Measurements from ENCODE around the gene HNF4A.

Gene HNF4A

DNA sequence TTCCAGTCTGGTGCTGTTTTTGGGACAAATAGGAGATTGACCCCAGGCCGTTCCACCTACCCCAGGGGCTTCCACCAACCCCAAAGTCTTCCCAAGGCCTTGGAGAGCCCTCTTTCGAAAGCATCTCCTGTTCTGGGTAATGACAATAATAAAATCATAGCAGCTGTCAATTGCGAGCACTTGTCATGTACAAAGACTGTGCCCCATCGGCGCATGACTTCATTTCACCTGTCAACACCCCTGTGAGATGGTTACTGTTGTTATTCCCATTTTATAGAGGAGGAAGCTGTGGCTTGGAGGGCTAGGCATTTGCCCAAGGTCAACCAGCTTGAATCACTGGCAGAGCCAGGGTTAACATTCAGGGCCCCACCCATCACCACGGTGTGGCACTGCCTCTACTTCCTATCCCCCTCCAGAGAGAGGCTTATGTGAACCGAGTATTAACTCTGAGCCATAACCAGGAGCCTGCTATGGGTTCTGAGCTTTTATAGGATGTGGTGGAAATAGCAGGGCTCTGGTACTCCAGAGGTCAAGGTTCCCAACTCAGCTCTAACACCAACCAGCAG is 51.2 kb downstream of the HNF4A start:
- no peak for DNase-seq

DNA sequence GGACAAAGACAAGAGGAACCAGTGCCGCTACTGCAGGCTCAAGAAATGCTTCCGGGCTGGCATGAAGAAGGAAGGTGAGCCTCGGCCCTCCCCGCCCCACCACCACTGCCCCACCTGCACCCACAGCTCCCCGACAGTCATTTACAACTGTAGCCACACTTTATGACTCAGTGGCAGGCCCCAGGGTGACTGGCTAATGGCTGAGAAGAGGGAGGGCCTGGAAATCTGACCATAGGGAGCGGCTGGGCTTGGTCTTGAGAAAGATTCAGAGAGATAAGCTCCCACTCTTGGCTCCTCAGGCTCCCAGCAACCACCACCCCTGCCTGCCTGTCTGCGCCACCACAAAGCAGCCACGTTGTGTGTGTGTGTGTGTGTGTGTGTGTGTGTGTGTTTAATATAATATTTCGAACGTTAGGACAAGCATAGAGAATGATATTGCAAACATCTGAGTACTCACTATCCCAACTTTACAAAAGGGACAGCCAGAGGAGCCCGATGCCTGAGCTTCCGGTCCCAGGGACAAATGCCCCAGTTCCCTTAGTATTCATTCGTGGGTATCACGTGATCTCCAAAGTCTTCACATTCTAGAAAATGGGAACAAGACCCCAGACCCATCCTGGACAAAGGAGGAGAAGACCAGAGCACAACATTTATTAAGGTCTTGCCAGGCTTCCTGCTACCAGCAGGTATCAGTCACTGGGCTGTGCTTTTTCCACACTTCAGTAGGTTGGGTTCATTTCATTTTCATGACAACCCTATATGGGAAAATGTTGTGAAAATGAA is 52.1 kb downstream of the HNF4A start:
- no peak for DNase-seq

DNA sequence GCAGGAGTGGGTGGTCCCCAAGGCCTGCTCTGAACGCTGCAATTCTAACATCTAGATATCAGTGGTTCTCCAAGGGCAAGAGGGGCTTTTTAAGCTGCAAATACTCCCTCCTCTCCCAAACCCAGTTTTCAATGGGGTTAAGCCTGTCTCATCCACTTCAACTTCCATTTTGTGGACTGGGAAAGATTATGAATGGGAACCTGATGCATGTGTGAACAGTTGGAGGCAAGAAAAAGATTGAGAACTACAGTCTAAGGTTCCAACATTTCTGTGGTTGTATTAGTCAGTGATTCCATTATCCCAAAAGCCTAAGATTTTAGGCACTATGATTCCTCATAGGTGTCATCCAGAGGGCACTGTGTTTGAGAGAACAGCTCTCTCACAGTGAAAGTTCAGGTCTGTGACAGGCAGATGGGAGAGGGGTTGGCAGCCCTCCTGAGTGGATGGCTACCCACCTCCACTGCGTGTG is 53.7 kb downstream of the HNF4A start:
- no peak for DNase-seq

DNA sequence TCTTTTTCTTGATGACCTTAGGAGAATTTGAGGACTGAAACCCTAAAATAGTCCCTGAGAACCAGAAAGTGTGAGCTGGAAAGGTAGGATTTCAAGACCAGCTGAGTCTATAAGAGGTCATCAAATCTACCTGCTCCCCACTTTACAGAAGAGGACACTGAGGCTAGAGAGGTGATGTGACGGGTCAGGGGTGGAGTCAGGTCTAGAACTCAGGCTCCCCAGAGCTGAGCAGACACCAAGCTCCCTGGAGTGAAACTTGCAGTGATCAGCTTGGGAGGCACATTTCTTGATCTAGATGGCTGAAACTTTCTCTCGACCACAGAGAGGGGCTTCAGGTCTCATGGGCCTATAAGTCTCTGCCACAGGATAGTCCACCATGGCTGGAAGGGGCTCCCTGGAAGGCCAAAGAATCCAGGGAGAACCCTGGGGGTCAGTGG is 55.1 kb downstream of the HNF4A start:
- no peak for DNase-seq

DNA sequence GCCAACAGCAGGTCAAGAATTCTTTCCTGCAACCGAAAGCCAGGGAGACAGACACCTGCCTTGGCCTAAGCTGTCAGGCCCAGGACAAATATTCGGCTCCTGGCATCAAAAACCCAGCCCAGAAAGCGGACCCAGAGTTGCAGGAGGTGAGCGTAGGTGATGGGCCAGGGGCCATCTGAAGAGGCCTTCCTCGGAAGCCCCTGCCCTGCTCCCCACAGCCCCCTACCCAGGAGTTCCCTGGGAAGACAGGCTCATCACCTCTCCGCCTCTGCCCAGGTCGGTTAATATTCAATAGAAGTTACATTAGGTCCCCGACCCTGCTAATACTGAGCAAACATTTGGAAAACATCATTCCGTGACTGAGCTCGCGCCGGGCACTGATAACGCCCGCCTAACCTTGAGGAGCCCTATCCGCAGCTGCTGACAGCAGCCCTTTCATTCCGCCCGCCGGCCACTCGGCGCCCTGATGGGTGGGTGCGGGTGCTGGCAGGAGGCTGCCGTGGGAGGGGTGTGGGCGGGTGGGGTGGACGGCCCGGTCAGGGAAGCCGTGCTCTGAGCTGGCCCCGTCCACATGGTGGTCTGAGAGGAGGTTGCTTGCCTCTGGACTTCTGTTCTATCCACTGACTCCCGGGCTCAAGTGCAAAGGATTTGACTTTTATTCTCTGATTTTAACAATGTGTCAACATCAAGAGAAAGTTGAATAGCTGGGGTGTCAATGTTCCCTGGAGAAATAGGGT is 55.7 kb downstream of the HNF4A start:
- DNase-seq, result no peak

DNA sequence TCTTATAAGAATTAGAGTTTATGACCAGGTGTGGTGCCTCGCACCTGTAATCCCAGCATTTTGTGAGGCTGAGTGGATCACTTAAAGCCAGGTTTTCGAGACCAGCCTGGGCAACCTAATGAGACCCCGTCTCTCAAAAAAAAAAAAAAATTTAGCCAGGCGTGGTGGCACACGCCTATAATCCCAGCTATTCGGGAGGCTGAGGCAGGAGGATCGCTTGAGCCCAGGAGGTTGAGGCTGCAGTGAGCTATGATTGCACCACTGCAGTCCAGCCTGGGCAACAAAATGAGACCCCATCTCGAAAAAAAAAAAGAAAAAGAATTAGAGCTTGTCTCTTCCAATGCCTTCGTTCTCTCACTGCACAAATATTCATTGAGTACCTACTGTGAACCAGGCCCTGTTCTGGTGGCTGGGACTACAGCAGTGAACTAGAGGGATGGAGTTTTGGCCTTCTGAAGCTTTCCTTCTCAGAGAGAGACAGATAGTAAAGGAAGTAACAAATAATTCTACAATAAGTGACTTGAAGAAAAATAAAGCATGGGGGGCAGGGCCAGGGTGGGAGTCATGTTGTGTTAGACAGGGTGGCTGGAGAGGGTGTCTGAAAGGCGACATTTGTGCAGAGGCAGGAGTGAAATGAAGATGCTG is 56.4 kb downstream of the HNF4A start:
- no peak for DNase-seq

DNA sequence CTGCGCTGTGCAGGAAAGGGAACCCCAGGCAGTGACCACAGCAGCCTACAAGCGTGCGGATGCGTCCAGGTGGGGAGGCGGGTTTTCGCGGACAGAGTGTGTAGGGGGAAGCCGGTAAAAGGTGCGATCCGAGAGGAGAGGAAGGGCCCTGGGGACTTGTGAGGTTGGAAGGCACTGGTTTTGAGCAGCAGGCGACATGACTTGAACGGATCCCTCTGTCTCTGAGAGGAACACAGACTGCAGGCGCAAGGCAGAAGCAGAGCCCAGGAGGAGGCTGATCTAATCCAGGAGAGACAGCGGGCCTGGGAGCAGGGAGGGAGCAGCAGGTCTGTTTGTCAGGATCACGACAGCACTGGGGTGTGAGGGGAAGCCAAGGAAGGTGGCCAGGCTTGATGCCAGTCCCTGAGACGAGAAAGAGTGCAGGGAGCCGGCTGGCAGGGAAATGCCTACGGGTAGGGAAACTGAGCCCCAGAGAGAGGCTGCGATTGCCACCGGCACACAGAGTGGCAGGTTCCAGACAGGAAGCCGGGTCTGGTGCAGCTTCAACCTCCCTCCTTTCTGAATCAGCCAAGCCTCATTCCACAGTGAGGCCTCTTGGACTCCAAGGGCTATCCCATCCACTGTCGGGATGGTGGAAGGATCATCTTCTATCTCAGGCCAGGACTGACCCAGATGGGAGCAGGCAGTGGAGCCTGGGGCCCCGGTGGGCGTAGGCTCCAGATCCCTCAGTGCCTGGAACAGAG is 57.1 kb downstream of the HNF4A start:
- DNase-seq, result no peak

DNA sequence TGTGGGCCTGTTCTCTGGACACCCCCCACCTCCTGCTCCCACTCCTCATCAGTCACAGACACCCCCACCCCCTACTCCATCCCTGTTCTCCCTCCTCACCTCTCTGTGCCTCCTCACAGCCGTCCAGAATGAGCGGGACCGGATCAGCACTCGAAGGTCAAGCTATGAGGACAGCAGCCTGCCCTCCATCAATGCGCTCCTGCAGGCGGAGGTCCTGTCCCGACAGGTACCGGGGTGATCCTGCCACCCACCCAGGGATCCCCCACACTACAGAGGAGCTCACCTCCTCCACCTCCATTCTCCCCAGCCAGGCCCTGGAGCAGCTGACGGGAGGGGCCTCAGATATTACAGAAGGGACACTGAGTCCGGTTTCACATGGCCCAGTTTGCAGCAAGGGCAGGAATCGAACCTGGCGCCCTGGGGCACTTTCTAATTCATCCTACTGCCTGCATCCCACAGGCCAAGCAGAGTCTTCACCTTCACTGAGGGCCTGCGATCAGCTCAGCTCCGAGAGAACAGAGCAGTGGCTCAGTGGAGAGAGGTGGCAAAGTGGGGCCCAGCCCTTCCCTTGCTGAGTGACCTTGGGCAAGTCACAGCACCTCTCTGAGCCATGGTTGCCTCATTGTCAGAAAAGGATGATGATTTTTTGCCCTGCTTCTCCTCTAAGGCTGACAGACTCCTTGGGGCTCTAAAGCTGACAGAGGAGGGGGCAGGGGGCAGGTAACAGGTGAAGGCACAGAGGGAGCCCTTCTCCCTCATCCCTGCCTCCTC is 58.3 kb downstream of the HNF4A start:
- no peak for DNase-seq

DNA sequence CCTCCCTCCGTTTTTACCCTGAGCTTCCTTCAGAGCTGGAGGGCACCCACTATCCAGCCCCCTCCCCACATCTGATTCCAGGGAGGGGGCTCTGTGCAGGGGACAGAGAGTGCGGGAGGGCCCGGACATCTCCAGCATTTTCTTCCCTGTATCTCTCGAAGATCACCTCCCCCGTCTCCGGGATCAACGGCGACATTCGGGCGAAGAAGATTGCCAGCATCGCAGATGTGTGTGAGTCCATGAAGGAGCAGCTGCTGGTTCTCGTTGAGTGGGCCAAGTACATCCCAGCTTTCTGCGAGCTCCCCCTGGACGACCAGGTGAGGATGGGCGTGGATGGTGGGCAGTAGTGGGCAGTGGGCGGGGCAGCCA is 58.8 kb downstream of the HNF4A start:
- DNase-seq, result no peak

DNA sequence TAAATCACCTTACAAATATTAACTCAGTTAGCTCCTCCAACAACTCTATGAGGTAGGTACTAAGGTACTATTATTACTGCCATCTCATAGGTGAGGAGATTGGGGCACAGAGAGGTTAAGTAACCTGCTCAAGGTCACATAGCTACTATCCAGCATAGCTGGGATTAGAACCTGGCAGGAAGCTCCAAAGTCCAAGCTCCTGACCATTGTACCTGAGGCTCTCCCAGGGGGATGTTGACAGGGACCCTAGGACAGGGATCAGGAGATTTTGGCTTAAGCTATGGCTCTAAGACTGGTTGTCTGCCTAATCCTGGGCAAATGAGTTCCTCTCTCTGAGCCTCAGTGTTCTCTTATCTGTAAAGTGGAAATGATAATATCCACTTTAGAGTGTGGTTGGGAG is 59.3 kb downstream of the HNF4A start:
- no peak for DNase-seq

DNA sequence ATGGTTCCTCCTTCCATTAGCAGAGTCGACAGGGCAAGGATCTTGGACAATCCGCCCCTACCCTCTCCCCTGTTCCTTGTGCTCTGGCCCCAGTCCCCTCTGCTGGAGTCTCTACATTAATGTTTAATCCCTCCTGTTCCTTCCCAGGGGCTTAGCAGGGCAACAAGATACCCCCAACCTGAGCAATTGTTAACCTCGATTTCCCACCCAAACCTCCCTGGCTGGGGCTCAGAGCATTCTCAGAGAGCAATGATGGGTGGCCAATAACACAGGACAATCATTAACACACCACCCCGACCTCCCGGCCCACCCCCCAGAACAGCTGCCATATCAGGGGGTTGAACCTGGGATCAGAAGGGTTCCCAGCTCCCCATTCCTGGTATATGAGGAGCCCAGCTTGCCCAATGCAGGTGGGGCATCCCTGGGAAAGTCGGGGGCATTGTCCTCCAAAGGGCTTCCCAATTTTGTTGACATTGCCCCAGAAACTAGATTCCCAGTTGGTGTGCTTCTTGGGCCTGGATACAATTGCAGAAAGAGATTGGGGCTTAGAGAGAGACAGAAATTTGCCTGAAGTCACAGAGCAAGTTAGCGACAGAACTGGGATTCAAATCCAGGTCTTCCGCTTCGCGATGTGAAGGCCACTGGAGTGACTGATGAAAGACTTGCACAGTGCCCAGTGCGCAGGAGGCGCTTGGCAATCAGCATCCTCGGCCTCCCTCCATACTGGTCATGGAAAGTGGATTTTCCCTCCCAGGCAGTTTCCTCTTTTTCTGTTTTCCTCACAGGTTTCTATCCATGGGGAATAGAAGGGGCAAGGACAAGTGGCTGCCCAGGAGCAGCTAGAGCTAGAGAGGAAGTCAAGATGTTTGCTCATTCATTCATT is 60.6 kb downstream of the HNF4A start:
- DNase-seq, result no peak

DNA sequence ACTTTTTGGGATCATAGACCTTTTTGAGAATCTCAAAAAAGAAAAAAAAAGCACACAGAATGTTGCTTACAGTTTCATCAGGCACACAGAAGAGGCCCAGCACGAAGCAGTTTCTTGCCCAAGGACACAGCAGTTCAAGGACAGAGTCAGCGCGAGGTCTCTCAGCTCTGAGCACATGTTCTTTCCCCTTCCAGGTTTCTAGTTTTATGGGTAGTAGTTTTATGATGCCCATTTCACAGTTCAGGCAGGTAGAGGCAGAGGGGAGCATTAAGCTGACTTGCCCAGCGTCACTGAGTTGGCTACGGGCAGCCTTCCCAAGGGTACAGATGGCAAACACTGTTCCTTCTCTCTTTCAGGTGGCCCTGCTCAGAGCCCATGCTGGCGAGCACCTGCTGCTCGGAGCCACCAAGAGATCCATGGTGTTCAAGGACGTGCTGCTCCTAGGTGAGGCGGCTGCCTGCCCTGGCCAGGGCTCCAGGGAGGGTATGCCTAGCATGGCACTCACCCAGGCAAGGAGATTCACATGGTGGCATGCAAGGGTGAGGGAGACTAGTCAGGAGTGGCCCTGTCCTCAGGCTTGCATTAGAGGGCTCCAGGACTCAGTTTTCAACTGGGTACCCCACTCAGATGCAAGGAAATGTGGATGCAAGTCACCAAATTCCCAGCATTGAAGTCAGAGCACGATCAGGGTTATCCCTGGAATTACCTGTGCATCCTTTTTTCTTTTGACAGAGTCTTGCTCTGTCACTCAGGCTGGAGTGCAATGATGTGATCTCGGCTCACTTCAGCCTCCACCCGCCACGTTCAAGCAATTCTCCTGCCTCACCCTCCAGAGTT is 62.8 kb downstream of the HNF4A start:
- no peak for DNase-seq

DNA sequence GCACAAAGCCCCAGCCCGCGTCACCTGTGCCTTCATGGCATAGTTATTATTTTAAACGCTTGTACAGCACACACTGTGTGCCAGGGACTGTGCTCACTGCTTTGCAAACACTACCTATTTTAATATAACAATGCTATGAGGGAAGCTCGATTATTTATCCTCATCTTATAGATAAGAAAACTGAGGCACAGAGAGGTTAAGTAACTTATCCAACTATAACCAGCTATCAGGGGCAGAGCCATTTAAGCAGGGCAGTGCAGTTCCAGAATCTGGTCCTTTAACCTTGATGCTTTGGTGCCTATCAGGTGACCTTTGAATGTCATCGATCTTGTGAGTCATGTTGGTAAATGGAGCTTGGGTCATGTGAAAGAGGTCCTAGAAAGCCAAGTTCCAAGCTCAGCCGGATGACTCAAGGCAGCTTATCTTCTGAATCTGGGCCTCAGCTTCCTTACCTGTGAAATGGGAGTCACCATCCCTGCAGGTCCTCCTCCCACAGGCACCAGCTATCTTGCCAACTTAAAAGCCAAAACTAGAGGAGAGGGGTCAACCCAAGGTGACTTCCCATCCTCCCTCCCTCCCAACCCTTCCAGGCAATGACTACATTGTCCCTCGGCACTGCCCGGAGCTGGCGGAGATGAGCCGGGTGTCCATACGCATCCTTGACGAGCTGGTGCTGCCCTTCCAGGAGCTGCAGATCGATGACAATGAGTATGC is 63.8 kb downstream of the HNF4A start:
- no peak for DNase-seq

DNA sequence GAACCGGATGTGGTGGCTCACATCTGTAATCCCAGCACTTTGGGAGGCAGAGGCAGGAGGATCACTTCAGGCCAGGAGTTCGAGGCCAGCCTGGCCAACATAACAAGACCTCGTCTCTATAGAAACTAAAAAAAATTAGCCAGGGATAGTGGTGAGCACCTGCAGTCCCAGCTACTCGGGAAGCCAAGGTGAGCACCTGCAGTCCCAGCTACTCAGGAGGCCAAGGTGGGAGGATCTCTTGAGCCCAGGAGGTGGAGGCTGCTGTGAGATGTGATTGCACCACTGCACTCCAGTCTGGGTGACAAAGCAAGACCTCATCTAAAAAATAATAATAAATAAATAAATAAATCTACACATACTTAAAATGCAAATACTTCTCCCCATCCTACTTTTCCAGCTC is 65.0 kb downstream of the HNF4A start:
- no peak for DNase-seq

DNA sequence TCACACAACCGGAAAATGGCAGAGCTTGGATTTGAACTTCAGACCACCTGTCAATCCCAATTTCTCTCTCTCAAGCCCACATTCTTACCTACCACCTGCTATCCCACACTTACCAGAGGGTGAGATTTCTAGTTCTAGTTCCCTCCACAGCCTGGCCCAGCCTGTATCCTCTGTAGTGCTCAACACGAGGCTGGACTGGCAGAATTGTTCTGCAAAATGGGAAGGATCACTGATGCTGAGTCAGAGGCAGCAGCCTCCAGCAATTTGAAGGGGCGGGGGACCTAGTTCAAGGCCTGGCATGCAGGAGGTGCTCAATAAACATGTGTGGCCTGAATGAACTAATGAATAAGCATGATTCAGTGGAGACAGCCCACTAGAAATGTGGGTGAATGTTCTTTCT is 66.6 kb downstream of the HNF4A start:
- DNase-seq, result no peak

DNA sequence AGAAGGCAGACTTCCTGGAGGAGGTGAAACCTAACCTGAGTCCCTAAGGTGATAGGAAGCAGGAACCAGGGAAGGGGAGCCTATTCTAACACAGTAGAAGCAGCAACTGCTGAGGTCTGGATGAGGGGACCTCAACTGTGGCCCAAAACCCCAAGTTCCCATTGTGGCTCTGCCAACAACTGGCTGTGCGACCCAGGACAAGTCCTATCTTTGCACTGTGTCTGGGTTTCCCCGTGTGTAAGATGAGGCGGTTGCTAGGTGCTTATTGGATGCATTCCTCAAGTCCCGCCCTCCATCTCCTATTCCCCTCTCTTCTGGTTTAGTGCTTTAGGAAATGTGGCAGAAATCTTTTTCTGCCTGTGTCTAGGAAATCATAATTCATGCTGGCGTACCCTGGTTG is 68.0 kb downstream of the HNF4A start:
- DNase-seq, result no peak

DNA sequence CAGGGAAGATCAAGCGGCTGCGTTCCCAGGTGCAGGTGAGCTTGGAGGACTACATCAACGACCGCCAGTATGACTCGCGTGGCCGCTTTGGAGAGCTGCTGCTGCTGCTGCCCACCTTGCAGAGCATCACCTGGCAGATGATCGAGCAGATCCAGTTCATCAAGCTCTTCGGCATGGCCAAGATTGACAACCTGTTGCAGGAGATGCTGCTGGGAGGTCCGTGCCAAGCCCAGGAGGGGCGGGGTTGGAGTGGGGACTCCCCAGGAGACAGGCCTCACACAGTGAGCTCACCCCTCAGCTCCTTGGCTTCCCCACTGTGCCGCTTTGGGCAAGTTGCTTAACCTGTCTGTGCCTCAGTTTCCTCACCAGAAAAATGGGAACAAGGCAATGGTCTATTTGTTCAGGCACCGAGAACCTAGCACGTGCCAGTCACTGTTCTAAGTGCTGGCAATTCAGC is 68.6 kb downstream of the HNF4A start:
- no peak for DNase-seq

DNA sequence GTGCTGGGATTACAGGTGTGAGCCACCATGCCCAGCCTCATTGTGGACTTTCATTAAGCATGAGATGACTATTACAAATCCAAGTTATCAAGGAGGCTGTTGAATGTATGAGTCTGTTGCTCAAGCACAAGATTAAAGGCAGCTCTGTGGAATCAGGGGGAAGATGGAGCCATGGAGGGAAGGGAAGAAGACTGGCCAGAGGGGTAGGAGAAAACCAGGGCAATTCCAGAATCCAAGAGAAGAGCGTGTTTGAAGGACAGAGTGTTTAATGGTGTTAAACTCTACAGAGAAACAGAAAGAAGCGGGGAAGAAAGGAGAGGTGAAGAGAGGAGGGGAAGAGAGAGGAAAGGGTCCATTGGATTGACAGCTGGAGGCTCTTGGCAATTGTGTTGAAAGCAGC is 70.4 kb downstream of the HNF4A start:
- DNase-seq, result no peak

Data from NCI-H2227 treated with DMSO at 0.1 percent for 48 hours (cell line).